Lower leg skin (tissue), 3 donors: ENCODE measurements around the gene TCOF1.

Experiments used
- POLR2A ChIP-seq, 2 donors: fragments of 450-650 bp; IDR thresholded peaks; one replicate each; pipeline ENCODE4 v1.6.1; 2016 to 2017; ENCODE audit warnings: antibody characterized with exemption in 2 of 2, mild to moderate bottlenecking in 1 of 2, moderate library complexity in 1 of 2
- TF ChIP-seq, protein P1 (sequence below), 3 donors: fragments of 450-650 bp; IDR thresholded peaks; one replicate each; pipeline ENCODE4 v1.5.1; 2016; ENCODE audit warnings: antibody characterized with exemption in 3 of 3, mild to moderate bottlenecking in 3 of 3, moderate library complexity in 2 of 3

GRCh38 chr5:150325426-150325825, 32.1 kb upstream of the TCOF1 start:
- TF ChIP-seq, protein P1, sequence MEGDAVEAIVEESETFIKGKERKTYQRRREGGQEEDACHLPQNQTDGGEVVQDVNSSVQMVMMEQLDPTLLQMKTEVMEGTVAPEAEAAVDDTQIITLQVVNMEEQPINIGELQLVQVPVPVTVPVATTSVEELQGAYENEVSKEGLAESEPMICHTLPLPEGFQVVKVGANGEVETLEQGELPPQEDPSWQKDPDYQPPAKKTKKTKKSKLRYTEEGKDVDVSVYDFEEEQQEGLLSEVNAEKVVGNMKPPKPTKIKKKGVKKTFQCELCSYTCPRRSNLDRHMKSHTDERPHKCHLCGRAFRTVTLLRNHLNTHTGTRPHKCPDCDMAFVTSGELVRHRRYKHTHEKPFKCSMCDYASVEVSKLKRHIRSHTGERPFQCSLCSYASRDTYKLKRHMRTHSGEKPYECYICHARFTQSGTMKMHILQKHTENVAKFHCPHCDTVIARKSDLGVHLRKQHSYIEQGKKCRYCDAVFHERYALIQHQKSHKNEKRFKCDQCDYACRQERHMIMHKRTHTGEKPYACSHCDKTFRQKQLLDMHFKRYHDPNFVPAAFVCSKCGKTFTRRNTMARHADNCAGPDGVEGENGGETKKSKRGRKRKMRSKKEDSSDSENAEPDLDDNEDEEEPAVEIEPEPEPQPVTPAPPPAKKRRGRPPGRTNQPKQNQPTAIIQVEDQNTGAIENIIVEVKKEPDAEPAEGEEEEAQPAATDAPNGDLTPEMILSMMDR (IDR thresholded peaks at IDR 0.05): no peak
- no peak for TF ChIP-seq POLR2A (IDR thresholded peaks at IDR 0.05)
